GM18526 (cell line): ENCODE data around the gene MSI1.

Source experiments
- POLR2A ChIP-seq: IDR thresholded peaks from 3 replicates; pipeline ENCODE4 v1.6.1; 2011; ENCODE audit not compliant: insufficient read length; ENCODE audit errors: extremely low read depth

Gene MSI1

GRCh38 chr12:120321382-120322202 is 47.4 kb downstream of the MSI1 start:
- no peak for TF ChIP-seq POLR2A

DNA sequence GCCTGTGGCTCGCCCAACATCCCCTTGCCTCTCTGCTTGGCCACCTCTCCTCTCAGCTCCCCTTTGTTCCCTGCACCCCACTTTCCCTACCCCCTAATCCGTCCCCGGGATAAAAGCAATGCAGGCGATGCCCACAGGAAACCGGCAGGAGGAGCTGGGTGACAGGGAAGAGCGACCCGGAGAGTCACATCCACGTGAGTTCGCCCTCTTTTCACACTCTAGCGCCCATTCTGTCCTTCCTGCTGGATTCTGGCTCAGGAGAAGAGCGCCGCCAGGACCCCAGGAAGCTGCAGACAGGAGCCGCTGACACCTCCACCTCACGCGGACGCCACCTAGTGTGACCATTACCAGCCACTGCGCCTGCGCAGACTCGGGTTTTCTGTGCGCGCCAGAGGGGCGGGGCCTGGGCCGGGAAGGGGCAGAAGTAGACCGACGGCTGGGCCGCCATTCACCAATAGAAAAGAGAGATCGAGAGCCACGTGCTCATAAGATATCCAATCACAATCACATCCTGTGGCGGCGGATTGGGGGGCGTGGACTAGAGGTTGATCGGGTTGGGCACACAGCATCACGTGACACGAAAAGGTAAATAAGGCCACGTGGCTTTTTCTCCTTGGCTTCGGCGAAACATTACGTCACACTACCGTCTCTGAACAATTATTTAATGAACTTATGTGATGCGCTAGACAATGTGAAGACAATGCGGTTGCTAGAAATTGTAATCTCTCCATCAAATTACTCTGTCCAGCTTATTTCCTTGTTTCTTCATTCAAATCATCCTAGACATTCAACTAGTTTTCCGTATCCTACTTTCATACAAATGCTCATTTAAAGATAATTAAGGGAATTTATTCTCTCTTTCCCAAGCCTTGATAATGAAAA is 51.5 kb downstream of the MSI1 start:
- peak; percentile 80 for TF ChIP-seq POLR2A

GRCh38 chr12:120316798-120317223 is 52.2 kb downstream of the MSI1 start:
- no peak for TF ChIP-seq POLR2A

DNA sequence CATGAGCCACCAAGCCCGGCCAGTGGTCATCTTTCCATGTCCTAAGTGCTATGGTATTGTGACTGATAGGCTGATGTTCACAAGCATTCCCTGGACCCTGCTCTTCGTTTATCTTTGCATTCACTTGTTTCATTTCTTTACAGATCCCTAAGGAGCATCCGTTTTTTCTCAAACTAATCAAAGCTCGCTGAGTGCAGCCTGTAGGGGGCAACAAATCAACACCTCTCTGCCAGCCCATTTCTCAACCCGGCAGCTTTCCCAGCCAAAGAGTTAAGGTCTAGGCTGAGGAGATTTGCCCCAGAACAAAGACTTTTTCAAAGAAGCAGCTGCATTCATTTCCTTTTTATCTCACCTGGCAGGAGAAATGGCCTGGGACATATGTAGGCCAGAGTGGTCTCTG is 54.7 kb downstream of the MSI1 start:
- TF ChIP-seq POLR2A = no peak

DNA sequence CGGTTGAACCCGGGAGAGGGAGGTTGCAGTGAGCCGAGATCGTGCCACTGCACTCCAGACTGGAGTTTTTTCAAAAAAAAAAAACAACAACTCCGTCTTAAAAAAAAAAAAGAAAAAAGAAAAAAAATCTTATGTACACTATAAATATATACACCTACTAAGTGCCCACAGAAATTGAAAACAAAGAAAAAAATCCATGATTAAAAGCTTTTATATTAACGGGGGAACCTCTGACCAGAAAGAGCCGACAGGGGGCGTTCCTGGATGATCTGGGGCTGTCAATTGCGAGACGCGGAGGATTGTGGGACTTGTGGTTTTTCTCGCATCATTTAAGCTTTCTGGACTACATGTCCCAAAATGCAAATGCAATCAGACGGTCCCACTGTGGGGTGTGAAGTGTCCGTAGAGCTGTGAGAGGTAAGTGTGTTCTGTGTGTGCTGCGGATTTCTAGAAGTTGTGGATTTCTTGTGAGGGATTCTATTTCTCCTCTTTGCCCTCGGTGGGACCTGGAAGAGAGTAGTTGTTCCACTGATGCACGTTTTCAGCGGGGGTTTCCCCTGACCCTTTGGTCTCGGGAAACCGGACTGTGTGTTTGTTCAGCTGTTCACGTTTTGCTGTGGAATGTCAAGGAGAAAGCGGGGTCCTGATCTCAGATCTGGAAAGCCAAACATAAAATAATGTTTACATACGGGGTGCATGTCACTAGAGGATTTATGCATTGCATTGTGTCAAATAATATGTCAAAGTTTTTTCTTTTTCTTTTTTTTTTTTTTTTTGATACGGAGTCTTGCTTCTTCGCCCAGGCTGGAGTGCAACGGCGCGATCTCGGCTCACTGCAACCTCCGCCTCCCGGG is 66.8 kb downstream of the MSI1 start, which contains the start of gene SIRT4:
Gene SIRT4 (plus strand): TSS at position 360 of the 854 bp plus-strand sequence. CDS start 1,241 bp downstream, outside the sequence.
- TF ChIP-seq POLR2A = no peak

GRCh38 chr12:120292661-120293531 is 76.1 kb downstream of the MSI1 start, which contains the start of gene RNU4-1:
Gene RNU4-1, minus strand, starts transcription at chr12:120293237.
- TF ChIP-seq POLR2A = peak; percentile 99

DNA sequence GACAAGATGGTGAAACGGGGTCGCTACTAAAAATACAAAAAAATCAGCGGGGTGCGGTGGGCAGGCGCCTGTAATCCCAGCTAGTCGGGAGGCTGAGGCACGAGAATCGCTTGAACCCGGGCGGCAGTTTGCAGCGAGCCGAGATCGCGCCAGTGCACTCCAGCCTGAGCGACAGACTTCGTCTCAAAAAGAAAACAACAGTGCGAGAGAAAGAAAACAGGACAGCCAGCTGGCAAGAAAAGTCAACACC is 76.6 kb downstream of the MSI1 start:
- TF ChIP-seq POLR2A = no peak
